GM18502 (cell line): ENCODE results near the gene KLHL30.
"Not testable (repeated sequence)": the region's sequence is repeated elsewhere in the genome, so short reads cannot be mapped to it uniquely, and the experiment has no call there.

Experiments
- ATAC-seq: cut with Tn5 transposase; IDR thresholded peaks from one replicate; pipeline ENCODE4 v1.9.1; 2021; ENCODE audit warnings: mild to moderate bottlenecking; ENCODE audit not compliant: unreplicated experiment, poor library complexity

Gene KLHL30

DNA sequence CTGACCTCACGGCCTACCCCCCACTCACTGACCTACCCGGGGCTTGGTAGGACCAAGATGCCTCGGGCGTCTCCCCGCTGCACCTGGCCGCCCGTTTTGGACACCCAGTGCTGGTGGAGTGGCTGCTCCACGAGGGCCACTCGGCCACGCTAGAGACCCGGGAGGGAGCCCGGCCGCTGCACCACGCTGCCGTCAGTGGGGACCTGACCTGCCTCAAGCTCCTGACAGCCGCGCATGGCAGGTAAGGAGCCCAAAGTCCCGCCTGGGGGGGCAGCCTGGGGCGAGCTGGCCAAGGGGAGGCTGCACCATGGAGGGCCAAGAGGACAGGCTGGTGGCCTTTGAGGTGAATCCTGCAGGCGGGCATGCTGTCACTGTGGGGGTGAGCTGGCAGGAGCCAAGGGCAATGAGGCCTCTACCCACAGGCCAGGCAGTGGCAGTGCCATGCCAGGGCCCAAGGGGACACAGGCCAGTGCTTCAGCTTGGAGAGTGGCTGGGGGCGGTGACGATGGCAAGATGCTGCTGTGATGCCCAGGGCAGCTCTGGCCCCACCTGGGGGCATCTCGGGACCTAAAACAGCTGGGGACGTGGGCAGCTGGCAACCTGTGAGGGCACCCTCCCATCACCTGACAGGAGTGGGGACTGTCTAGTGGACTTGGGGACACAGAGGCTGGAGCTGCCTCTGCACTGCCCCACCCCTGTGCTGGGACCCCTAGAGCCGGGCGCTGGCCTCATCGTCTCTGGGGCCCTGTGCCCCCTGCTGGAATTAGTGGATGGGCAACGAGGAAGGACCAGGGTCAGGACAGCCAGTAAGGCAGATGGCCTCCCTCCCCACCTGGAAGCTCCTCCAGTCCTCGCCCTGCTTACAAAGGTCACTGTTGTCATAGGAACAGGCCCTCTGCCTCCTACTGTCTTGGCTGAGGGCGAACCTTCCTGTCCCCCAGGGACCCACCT, 36.3 kb upstream of the KLHL30 start:
- no peak for ATAC-seq

DNA sequence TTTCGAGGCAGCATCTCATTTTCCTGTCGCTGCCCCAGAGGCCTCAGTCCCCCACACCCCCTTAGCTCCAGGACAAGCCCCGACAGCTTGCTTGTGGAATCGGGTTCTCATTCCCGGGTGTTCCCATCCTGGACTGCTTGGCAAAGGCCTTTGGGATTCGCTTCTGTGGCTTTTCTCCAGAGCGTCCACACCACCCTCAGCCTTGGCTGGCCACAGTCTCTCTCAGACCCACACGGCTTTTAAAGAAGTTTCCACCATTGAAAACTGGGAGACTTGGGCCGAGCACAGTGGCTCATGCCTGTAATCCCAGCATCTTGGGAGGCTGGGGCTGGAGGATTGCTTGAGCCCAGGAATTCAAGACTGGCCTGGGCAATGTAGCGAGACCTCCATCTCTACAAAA, 35.6 kb upstream of the KLHL30 start:
- ATAC-seq: no peak

DNA sequence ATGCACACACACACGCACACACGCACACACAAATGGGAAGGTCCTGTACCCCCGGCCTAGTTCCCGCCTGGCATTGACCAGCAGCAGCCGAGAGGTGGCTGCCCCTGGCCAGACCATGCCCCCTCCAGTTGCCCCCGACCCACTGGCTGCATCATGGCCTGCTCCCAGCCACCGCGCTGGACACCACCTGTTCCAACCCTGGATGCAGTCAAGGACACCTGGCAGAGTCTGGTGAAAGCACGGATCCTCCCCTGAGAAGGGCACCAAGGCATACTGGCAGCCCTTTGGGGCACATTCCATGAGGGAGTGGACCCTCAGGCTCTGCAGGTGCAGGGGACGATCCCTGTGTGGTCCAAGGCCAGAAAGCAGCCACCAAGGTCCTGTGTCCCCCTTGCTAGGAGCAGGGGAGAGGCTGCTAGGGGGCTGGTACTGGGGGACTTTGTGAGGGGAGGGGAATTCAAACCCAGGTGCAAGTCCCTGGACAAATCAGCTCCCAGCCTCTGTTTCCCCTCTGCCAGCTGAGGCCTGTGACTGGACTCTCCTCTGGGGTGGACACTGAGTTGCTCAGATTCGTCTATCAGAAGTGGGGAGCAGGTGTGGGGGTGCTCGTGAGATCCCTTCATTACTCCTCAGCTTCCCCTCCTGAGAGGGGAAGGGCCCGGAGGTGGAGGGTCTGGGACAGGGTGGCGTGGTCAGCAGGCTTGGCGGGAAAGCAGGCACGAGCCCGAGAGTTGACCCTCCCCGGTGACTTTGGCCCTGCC, 34.8 kb upstream of the KLHL30 start:
- no peak for ATAC-seq

DNA sequence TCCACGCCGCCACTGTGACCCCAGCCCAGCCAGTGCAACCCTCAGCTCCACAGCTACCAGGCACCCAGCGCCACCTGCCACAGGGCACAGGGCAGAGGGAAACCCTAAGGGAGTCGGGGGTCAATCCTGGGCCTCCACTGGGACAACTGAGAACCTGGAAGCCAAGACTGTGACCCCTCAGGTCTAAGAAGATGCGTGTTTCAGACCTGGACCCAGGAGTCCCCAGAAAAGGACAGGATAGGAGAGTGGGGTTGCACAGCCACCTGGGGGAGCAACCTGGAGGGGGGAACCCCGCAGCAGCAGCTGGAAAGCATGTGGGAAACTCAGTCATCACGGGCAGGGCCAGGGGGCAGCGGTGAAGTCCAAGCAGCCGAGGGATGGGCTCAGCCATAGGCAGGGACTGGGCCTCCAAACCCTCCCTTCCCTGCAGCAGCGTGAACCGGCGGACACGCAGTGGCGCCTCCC, 34.2 kb upstream of the KLHL30 start:
- no peak for ATAC-seq

DNA sequence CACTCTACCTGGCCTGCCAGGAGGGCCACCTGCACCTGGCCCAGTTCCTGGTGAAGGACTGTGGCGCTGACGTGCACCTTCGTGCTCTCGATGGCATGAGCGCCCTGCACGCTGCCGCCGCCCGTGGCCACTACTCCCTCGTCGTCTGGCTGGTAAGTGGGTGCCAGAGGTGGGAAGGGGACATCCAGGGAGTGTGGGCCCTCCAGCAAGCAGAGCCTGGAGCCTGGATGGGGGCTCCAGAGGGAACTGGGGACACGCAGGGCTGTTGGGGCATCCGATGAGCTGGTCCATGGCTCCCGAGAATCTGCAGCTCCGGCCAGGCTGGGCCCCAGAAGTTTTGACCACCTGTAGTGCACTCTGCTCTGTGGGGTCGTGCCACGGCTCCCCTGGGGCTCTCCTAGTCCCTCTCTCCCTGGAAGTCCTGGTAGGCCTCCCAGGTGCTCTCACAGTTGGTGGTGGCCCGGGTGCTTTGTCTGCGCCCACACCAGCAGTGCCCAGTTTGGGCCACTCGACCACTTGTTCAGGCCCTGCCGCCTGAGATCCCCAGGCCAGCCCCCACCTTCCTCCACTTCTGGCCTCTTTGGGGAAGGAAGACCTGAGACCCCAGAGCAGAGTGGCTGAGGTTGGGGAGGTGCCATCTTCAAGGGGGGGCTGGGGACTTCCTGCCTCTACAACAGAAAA, 33.6 kb upstream of the KLHL30 start:
- ATAC-seq: no peak

DNA sequence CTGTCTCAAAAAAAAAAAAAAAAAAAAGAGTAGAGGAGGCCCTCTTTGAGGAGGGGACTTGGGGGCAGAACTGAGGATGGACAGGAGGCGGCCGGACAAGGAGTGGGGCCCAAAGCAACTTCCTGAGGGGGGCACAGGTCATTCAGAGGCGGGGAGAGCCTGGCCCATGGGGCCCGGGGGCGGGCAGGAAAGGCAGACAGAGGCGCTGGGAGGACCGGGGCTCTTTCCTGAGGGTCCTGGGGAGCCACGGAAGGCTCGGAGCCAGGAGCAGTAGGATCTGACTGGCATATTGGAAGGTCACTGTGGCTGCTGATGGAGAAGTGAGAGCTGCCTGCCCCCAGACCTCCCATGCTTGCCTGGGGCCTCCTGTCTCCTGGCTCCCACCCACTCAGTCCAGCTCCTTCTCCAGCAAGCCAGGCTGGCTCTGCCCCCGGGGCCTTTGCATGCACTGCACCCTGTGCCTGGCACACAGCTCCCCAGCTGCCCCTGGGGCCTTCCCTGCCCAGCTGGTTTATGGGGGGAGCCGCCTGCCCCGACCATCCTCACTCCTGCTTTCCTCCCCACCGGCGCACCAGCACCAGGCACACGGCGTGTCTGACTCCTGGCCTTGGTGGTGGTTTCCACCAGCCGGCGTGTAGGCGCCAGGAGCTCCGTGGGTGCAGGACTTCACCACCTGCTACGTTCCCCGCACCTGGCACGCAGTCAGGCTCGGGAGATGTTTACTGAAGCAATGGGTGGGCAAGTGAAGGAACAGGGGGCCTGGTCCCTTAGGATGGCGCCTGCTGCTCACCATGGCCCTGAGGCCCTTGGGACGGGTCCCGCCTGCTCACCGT, 32.7 kb upstream of the KLHL30 start:
- no peak for ATAC-seq

DNA sequence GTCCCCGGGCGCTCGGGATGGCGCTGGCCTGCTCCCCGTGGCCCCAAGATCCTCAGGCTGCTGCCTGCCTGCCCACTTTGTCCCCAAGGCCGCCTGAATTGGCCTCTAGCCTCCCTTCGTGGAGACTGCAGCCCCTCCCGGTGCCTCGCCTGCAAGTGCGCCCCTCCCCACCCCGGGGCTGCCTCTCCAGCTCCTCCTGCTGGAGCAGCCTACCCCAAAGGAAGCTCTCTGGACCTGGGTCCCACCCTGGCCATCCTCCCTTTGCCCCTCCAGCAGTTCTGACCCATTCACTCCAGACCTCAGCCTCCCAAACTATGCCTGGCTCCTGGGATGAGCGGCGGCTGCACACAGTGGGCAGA, 32.1 kb upstream of the KLHL30 start:
- no peak for ATAC-seq

DNA sequence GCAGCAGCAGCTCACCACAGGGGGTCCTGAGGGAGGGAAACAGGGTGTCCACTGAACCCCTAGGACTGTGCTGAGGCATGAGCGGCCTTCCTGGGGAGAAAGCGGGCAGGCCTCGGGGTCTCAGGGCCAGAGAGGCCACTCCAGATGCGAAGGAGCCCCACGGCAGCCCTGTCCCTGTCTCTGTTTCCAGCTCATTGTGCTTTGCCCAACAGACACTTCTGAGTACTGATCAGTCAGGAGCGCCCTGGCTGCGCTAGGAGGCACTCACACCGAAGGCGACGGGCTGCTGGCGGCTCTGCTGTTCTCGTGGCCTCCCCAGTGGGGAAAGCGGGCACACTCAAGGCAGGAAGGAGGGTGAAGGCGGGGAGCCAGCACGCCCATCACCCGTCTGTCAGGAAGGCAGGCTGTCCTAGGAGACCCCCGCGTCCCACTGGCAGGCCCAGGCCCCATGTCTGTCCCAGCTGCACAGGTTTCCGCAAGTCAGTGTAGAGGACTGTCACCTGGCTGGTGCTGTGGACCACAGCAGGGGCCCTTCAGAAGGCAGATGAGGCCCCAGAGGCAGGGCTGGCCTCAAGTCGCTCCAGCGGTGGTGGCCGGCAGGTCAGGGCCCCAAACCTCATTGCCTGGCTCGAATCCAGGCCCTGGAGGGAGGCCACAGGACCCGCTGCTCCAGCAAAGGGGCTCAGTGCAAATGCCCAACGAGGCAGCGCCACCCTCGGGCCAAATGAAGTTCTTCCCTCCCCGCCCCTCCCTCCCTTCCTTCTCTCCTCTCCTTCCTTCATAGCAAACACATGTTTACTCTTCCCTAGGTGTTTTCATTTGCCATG, 31.6 kb upstream of the KLHL30 start:
- ATAC-seq: peak; percentile 24

DNA sequence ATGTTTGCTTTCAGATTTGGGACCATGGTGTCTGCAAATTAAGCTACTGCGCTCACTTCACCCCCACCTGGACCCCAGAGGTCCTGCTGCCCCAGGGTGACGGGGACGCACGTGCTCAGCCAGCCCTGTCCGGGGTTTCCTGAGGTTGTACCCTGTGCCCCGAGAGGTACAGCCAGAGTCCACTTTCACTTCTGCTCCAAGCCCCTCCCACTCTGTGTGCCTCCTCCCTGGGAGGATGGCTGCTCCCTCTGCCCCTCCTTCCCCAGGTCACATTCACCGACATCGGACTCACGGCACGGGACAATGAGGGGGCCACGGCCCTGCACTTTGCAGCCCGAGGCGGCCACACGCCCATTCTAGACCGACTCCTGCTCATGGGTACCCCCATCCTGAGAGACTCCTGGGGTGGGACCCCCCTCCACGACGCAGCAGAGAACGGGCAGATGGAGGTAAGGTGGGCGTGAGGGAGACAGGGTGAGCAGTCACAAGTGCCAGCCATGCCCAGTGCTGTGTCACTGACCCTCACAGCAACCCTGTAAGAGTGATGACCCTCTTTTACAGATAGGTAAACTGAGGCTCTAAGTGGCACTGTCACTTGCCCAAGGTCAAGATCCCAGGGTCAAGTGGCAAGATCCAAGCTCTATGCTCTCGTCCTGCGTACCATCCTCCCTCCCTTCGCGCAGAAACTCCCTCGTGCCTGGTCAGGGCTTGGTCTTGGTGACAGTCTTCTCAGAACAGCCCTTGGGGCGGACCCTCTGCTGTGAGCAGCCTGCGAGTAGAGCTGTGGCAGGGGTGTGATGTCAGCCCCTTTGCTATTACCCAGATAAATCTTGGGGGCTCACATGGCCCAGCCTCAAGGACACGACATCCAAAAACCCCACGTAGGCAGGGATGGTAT, 30.7 kb upstream of the KLHL30 start:
- peak; percentile 86 for ATAC-seq

DNA sequence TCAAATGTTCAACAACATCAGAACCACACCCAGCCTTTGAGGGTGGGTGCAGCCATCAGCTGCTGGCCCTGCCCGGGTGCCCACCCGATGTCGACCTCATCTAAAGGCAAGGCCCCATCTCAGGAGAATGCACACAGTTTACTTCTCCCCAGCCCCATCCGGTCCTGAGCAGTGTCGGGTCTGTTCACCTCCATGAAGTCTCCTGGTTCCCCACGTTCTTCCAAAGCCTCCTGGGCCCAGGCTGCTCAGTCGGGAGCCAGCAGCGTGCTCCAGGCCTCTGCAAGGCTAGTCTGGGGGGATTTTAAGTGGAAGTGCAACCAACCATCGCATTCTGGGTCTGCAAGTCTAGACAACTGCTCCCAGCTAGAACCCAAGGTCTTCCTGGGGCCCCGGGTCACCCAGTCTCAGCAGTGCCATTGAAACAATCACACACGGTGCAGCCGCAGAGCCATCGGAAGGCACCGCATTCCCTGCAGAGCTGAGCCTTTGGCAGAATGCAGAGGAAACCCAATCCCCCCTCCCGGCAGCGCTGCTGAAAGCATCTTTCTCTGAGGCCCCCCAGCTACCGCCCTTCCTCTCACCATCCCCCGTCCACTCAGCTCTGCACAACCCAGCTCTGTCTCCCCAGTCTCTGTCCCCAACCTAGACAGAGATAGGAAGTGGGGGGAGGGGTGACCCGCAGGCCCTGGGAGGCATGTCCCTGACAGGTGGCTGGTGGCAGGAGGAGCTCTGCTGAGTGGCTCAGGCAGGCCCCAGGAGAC, 29.9 kb upstream of the KLHL30 start:
- ATAC-seq: peak; percentile 58

DNA sequence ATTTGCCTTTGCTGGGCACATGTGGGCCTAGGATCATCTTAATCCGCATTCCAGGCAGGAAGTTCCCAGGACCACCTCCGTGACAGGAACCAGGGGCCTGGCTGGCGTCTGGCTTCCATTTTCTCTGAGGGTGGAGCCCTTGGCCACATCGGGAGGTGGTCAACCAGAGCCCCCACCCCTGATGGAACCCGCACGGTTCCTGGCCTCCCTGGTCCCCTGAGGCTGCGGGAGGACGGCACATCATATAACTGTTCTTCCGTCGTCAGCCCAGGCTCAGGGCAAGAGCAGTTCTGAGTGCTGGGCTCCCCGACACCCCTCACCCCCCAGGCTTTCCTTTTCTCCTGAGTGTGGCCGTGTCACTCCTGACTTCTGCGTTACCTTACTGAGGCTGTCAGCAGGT, 24.9 kb upstream of the KLHL30 start:
- no peak for ATAC-seq

DNA sequence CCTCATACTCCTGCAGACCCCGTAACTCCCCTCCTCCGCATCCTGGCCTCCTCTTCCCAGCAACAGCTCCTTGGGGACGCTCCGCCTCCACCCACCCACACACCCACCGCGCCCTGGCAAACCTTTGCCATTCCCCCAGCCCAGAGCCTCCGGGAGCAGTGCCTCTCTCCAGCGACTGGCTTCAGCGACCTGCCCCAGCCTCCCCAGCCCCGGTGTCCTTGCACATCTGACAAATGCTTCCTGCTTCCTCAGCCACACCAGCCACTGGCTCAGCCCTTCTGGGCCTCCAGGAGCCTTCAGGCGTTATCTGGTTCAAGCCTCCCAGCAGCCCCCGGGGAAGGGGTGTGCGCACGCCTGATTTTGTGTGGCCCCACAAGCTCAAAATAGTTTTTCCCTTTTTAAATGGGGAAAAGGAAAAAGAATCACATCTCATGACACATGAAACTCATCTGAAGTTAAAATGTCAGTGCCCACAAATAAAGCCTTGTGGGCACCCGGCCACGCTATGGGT, 24.1 kb upstream of the KLHL30 start:
- ATAC-seq: no peak

DNA sequence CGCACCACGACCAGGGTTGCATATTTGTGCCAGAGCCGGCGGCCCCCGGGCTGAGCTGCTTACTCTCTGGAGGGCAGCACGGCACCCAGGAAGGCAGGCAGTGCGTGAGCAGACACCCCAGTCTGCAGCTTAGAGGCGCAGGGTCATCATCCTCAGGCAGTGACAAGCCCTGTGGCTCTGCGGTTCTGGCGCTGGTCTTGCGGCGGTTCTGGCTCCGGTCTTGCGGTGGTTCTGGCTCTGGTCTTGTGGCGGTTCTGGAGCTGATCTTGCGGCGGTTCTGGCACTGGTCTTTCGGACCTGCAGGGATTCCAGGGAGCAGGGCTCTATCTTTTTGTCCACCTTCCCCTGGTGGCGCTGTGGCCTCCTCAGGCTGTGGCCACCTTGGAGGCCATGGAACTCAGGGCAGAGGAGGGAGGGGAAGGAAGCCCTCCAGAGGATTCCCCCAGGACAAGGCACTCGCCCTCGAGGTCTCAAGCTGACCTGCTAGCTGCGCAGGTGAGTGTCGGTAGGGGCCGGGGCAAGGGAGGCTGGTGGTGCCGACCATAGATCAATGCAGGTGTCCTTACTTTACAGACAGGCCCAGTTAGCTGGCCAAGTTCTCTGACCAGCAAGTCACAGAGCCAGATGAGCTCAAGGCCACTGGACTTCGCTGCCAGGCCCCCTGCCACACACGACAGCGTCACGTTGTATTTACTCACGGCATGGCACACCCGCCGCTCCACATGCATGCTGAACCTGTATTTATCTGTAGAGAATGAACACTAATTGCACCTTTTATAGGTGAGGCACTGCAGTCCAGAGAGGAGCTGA, 23.4 kb upstream of the KLHL30 start:
- no peak for ATAC-seq

DNA sequence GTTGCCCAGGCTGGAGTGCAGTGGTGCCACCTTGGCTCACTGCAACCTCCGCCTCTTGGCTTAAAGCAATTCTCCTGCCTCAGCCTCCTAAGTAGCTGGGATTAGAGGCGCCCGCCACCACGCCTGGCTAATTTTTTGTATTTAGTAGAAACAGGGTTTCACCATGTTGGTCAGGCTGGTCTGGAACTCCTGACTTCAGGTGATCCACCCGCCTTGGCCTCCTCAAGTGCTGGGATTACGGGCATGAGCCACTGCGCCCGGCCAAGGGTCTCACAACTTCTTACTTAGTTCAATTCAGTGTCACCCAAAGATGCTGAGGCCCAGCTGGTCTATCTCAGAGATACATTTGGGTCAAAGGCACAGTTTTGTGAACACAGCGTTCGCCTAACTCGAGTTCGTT, 22.8 kb upstream of the KLHL30 start:
- ATAC-seq: not testable (repeated sequence)

DNA sequence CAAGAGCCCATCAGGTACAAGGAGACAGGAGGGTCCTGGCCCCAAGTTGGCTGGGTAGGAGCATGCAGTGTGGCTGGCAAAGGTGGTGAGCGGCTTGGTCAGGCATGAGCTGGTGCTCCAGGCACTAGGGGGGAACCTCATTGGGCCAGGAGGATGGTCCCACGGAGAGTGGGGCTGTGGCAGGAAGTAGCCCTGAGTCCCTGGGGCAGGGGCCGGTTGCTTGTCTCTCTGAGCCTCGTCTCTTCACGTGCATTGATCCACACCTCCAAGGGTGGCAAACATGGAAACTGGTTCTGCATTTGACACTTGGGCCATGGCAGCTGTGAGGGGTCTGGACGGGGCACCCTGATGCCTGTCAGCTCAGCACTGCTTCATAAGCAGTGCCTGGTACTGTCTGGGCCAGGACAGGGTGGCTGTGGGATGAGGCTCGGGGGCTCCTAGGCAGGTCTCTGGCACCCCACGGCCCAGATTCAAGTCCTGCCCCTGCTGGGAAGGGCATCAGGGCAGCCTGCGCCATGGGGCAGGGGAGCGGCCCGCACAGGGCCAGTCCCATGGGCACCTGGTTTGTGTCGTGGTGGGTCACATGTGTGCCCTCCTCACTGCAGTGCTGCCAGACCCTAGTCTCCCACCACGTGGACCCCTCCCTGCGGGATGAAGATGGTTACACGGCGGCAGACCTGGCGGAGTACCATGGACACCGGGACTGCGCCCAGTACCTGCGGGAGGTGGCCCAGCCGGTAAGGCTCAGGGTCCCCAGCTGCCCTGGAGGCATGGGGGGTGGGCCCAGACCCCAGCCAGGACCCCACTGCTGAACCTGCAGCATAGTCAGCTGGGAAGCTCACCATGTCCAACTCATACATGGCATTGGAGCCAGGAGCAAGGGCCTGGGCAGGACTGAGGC, 21.9 kb upstream of the KLHL30 start:
- no peak for ATAC-seq
